Transverse colon (tissue), 4 donors: ENCODE results near the gene ZNF783.

Experiments
- POLR2AphosphoS5 ChIP-seq, 3 donors: sonication (generic); formaldehyde crosslinking; IDR thresholded peaks; one replicate each; pipeline ENCODE4 v1.6.1; 2016; ENCODE audit warnings: antibody characterized with exemption in 3 of 3
- TF ChIP-seq, protein P1 (sequence below), 5 experiments: fragments of 200-600 bp in 3 of 5; fragments of 450-650 bp in 2 of 5; sonication (generic) in 3 of 5; IDR thresholded peaks; 1 replicate in 2 of 5; 2 replicates in 3 of 5; pipeline ENCODE4 v1.5.1; 2016 to 2017; ENCODE audit warnings: antibody characterized with exemption in 5 of 5, inconsistent platforms in 3 of 5, mild to moderate bottlenecking in 2 of 5, moderate library complexity in 1 of 5

GRCh38 chr7:149310113-149310836, 48.3 kb downstream of the ZNF783 start:
- TF ChIP-seq, protein P1, sequence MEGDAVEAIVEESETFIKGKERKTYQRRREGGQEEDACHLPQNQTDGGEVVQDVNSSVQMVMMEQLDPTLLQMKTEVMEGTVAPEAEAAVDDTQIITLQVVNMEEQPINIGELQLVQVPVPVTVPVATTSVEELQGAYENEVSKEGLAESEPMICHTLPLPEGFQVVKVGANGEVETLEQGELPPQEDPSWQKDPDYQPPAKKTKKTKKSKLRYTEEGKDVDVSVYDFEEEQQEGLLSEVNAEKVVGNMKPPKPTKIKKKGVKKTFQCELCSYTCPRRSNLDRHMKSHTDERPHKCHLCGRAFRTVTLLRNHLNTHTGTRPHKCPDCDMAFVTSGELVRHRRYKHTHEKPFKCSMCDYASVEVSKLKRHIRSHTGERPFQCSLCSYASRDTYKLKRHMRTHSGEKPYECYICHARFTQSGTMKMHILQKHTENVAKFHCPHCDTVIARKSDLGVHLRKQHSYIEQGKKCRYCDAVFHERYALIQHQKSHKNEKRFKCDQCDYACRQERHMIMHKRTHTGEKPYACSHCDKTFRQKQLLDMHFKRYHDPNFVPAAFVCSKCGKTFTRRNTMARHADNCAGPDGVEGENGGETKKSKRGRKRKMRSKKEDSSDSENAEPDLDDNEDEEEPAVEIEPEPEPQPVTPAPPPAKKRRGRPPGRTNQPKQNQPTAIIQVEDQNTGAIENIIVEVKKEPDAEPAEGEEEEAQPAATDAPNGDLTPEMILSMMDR (IDR thresholded peaks at IDR 0.05): peak; percentile 33 to 62 (median 46)
- no peak for TF ChIP-seq POLR2AphosphoS5 (IDR thresholded peaks at IDR 0.05)
